GM18505 (cell line): Measurements from ENCODE around the gene BMI1.
"Not testable (repeated sequence)": the region's sequence is repeated elsewhere in the genome, so short reads cannot be mapped to it uniquely, and the experiment has no call there.

Source experiments
- ATAC-seq: cut with Tn5 transposase; IDR thresholded peaks from one replicate; pipeline ENCODE4 v1.9.1; 2021; ENCODE audit not compliant: unreplicated experiment
- POLR2A ChIP-seq: IDR thresholded peaks from 4 replicates; pipeline ENCODE4 v1.6.1; 2011; ENCODE audit warnings: borderline replicate concordance; ENCODE audit not compliant: insufficient read depth, insufficient read length; ENCODE audit errors: extremely low read depth

The BMI1 gene

GRCh38 chr10:22320591-22321155 is at the start of gene BMI1:
Gene BMI1 (plus strand): TSS chr10:22321099. CDS start chr10:22326450, 5,351 bp downstream.
- ATAC-seq = peak; percentile 27
- no peak for TF ChIP-seq POLR2A

GRCh38 chr10:22271786-22272185 is 49.1 kb upstream of the BMI1 start:
- no peak for ATAC-seq
- no peak for TF ChIP-seq POLR2A

- TF ChIP-seq POLR2A = no peak
- no peak for ATAC-seq
These were observed 42.5 kb upstream of the BMI1 start for GRCh38 chr10:22278441-22278782.

GRCh38 chr10:22280078-22280477 is 40.8 kb upstream of the BMI1 start:
- no peak for ATAC-seq
- TF ChIP-seq POLR2A = no peak

- no peak for ATAC-seq
- no peak for TF ChIP-seq POLR2A
These were observed 35.8 kb upstream of the BMI1 start for GRCh38 chr10:22285130-22285529.

- no peak for TF ChIP-seq POLR2A
- no peak for ATAC-seq
These were observed 27.0 kb upstream of the BMI1 start for GRCh38 chr10:22293747-22294404.

GRCh38 chr10:22294694-22295093 is 26.2 kb upstream of the BMI1 start:
- no peak for ATAC-seq
- TF ChIP-seq POLR2A = no peak

- TF ChIP-seq POLR2A = no peak
- ATAC-seq = no peak
These were observed 19.7 kb upstream of the BMI1 start for GRCh38 chr10:22301193-22301592.

GRCh38 chr10:22303461-22303860 is 17.4 kb upstream of the BMI1 start:
- ATAC-seq = no peak
- no peak for TF ChIP-seq POLR2A

GRCh38 chr10:22305721-22306120 is 15.2 kb upstream of the BMI1 start:
- ATAC-seq = no peak
- no peak for TF ChIP-seq POLR2A

GRCh38 chr10:22308390-22308789 is 12.5 kb upstream of the BMI1 start:
- TF ChIP-seq POLR2A = no peak
- ATAC-seq = peak; percentile 97

- ATAC-seq = no peak
- no peak for TF ChIP-seq POLR2A
These were observed 11.5 kb upstream of the BMI1 start for GRCh38 chr10:22309180-22310000.

GRCh38 chr10:22310012-22310411 is 10.9 kb upstream of the BMI1 start:
- not testable (repeated sequence) for ATAC-seq

- TF ChIP-seq POLR2A = no peak
These were observed 10.0 kb upstream of the BMI1 start for GRCh38 chr10:22310928-22311327.

More at GRCh38 chr10:22310928-22311327, 10.0 kb upstream of the BMI1 start:
- no peak for ATAC-seq
